HG03060 (cell line): Measurements from ENCODE around the gene RSPH4A.
A peak's percentile ranks its signal among the peaks of the same experiment; 100 is the strongest.
"Not testable (repeated sequence)": the region's sequence is repeated elsewhere in the genome, so short reads cannot be mapped to it uniquely, and the experiment has no call there.

Experiments
- ATAC-seq: cut with Tn5 transposase; IDR thresholded peaks from one replicate; pipeline ENCODE4 v1.9.1; 2021; ENCODE audit warnings: low read depth, moderate number of reproducible peaks; ENCODE audit not compliant: unreplicated experiment

RSPH4A gene

DNA sequence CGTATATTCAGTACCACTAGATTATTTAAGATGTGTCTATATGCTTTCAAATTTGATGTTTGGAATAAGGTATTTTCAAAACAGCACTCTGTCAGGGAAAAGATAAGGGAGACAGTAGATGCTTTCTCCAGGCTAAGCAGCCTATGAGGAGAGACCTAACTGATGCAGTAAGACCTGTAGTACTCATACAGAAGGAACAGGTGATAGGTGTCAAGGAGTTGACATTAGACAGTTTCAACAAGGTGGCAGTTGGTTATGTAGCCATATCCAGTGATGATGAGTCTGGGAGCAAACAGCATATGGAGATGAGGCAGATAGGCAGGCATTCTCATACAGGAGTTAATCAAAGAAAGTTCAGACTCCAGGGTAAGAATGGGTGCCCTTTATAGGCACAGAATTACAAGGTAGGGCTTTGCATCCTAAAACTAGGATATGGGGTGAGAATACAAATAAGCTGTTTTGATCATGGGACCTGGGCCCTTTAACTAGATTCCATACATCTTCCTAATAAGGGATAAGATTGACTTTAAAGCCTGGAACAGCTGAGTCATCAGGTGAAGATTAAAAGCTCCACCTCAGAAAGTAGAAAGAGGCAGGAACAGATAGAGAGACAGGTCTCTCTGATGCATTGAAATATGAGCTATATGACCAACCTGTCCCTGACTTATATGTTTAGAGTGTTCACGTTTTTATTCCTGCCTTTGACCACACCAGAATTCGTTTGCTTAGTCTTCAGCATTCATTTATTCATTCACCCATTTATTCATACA, 7.9 kb downstream of the RSPH4A start:
- ATAC-seq, result no peak

DNA sequence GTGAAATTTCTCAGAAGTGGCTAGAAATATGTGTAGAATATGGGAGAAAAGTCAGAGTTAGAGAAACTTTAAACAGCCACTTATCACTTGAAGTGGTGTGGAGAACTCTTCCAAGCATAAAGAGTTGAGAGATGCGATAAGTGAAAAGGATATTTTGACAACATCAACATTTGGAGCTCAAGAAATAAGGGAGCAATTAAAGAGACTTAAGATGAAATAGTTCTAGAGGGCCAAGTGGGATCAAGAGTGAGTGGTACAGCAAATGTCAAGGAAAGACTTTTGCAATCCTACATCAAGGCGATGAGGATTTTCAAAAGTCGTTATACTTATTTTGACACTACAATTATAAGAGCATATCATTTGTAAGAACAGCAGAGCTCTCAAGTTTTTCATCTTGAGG, 9.6 kb downstream of the RSPH4A start:
- ATAC-seq, result no peak

DNA sequence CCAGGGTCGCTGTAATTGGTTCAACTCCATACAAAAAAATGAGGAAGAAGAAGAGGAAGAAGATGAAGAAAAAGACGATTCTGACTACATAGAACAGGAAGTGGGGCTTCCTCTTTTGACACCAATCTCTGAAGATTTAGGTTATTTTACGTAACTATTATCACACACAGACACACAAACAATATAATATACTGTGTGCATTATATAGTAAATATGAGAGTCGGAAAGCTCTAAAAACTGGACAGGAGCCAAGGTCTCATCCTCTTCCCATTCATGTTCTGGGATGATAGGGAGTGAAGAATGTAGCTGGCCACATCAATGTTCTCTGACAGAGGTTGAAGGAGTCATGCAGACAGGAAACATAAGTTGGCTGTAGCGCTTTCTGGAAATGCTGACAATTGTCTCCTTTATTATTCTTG, 13.3 kb downstream of the RSPH4A start:
- no peak for ATAC-seq

DNA sequence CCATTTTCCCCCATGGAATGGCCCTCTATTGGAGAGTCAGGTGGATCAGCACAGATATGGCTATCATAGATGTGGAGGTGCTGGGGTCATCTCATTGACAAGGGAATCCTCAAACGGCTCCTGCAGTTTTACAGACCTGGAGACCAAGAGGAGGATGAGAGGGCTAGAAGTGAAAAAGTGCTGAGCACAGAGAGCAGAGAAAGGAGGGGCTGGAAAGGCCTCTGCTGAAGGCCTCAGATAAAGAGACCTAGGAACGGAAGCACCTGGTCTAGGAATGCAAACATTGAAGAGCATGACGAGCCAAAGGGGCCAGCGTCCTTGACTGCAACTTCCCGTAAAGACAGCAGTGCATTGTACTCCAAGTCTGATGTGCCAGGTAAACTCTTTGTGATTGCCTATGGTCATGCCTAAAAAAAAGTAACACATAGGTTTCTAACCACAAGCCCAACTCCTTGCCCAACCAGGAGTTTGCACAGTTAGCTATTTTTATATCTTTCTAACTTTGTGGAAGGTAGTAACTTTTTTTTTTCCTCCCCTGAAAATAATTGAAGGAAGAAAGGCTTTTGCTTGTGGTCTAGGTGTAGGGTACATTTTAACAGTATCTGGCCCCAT, 15.2 kb downstream of the RSPH4A start:
- no peak for ATAC-seq

DNA sequence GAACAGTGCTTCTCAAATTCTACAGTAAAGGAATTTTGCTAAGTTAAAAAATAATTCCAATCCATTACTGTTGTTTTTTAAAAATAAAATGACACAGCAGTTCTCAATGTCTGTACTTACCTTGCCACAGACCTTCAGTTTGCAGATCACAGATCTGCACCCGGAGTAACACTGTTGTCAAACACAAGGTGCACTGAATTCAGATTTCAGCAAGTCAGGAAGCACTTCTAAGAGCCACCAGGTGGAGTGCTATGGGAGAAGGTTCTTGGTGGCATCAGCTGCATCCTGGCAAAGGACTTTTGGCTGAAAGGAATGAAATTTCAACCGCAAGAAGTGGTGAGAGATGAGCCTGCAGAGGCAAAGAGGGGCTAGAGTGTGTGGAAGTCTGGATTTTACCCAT, 17.4 kb downstream of the RSPH4A start:
- no peak for ATAC-seq

DNA sequence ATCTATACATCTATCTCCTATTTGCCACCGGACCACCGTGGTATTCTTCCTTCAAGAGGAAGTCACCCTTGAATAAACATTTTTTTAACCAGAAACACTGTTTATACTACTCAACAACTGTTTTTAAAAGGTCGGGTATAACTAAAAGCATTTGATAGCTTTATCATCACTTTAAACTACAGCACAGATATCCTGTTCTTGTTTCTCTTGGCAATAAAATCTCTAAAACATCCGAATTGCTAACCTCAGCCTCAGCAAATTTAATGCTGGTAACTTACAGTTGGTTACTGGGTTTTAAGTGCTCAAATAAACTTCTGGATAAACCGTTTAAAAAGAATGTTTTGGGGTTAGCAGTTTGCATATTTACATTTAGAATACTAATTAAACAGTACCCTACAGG, 31.9 kb downstream of the RSPH4A start:
- no peak for ATAC-seq

DNA sequence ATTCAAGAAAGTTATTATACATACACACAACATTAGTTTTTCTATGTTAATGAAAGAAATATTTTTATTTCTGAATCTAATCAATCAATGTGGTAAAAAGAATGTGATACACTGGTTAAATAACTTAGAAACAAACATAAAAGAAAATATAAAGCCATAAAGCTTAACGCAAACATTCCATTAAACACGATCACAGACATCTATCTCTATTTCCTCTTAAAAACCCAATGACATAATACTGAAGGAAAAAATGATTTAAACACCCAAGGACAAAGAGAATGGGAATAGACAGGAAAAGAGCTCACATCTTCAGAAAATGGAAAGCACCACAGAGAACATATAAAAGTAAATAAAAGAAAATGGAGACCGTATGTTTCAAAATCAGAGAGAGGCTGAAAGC, 32.9 kb downstream of the RSPH4A start:
- no peak for ATAC-seq

DNA sequence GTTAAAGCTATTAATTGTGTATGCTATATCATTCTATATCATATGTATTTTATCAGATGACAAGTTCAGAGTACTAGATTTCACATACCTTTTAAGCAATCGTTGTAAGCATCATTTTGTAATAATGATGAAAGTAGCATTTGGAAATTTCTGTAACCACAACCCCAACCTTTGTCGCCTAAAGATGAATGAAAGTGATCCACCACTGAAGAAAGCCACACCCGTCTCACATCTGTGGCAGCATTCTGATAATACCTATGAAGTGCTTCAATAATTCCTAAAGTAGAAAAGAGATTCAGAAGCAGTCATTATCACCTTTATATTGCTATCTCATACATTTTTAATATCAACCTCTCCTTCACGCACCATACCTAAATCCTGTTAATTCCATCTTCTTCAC, 35.6 kb downstream of the RSPH4A start:
- ATAC-seq, result no peak

DNA sequence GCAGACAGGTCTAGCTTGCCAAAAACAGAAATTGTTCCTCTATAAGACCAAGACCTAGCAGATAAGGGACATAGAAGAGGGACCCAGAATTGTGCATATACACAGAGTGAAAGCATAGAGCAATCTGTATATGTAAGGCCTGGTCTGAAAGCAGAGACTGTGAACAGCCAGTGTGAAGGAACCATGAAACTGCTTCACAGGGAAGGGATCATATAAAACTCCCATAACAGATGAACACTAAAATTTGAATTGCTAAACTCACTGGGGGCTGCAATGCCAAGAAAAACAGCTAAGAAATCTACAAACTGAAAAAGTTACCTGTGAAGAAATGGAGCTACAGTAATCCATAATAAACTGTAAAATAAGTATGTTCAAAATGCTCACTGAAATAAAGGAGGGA, 45.3 kb downstream of the RSPH4A start:
- ATAC-seq, result no peak

DNA sequence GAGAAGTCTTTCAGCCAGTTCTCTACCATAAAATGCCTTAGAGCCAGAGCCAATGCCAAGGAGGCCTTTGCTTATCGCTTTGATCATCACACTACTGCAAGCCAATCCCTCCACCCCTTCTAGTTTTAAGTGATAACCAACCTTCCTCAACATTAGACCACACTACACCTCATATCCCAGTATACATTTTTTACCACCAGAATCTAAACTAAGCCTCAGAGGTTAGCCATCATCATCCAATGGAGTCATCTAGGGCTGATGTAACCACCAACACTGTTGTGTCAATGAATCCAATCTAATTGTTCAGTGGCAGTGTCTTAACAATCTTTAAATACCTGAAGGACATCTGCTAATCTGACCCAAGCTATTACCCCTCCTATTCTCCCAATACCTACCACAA, 45.9 kb downstream of the RSPH4A start:
- ATAC-seq, result no peak

DNA sequence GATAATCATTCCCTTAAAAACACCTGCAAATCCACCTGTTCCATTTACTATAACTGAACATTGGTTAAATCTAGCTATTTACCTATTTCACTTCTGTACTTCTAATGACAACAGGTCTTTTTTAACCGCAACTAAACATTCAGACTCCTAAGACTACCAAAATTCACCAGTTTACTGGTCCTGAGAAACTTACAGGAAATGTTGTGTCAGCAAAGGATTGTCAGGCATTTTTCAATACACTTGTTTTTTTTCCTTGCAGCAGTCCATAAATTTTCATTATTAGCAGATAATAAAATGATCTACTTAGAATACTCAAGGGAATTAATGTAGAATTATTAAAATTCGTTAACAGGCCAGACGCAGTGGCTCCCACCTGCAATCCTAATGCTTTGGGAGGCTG, 47.0 kb downstream of the RSPH4A start:
- ATAC-seq, result no peak

DNA sequence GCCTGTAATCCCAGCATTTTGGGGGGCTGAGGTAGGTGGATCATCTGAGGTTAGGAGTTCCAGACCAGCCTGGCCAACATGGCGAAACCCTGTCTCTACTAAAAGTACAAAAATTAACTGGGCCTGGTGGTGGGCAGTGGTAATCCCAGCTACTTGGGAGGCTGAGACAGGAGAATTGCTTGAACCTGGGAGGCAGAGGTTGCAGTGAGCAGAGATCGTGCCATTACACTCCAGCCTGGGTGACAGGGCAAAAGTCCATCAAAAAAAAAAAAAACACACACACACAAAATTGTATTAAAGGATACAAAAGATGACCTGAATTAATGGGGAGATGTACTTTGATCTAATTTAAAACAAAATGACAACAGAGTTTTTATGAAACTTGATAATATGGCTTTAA, 47.9 kb downstream of the RSPH4A start:
- not testable (repeated sequence) for ATAC-seq

DNA sequence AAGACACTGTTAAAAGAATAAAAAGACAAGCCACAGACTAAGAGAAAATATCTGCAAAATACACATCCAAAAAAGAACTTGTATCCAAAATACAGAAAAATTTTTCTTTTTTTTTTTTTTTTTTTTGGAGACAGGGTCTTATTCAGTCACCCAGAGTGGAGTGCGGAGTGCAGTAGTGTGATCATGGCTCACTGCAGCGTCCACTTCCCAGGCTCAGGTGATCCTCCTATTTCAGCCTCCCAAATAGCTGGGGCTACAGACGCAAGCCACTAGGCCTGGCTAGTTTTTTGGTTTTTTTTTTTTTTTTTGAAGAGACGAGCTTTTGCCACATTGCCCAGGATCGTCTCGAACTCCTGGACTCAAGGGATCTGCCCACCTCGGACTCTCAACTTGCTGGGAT, 49.2 kb downstream of the RSPH4A start:
- no peak for ATAC-seq

DNA sequence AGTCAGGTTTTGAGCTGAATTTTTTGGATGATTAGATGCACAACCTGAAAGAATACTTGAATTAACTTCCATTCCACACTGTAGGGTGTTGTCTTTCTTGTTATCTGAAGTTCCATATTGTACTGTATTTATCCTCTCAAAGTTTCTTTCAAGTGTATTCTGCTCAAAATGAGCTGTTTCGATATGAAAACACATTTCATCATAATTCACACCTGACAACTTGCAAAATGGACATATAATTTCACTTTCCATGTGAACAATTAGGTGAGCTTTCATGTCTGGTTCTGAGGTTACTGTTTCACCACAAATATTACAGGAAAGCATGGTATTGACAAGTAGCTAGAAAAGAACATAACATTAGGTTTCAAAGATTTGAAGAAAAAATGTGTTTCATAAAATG, 50.6 kb downstream of the RSPH4A start:
- peak; percentile 45 for ATAC-seq

DNA sequence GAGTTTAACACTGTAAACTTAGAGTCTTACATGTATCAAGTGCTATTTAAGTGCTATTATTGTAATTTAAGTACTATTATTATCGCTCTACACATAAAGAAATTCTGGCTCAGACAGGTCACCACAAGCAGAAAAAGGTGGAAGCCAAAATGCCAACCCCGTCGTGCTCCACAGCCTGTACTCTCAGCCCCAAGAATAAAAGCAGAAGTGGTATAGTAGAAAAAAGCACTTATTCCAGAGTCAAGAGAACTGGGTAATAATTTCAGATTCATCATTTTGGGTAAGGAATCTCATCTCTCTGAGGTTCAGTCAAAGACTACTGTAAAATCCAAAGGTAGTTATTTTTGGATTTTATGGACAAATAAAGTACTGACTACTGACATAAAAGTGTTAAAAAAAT, 51.3 kb downstream of the RSPH4A start:
- no peak for ATAC-seq

DNA sequence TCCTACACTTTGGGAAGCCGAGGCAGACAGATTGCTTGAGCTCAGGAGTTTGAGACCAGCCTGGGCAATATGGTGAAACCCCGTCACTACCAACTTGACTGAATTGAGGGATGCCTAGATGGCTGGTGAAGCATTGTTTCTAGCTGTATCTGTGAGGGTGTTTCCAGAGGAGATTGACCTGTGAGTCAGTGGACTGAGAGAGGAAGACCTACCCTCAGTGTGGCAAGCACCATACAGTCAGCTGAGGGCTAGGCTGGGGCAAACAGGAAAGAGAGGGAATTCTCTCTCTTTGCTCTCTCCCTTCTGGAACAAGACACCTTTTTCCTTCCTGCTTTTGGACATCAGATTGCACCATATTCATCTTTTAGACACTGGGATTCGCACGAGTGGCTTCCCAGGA, 56.0 kb downstream of the RSPH4A start:
- no peak for ATAC-seq

DNA sequence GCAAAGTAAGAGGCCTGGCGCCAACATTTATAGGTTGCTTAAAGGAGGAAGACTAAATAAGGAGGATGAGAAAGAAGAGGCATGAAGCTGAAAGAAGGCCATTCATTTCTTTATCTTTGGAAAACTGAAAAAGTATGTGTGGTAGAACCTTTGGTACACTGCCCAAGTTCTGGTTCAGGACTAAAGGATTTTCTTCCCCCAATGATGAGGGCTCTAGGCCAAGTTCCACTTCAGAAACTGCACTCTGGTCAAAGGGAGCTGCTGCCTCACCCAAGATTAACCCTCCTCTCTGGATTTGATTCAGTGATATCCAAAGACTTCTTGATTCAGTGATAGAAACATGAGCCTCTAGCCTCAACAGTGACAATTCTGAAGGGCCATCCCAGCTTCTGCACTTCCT, 59.7 kb downstream of the RSPH4A start:
- ATAC-seq, result no peak

DNA sequence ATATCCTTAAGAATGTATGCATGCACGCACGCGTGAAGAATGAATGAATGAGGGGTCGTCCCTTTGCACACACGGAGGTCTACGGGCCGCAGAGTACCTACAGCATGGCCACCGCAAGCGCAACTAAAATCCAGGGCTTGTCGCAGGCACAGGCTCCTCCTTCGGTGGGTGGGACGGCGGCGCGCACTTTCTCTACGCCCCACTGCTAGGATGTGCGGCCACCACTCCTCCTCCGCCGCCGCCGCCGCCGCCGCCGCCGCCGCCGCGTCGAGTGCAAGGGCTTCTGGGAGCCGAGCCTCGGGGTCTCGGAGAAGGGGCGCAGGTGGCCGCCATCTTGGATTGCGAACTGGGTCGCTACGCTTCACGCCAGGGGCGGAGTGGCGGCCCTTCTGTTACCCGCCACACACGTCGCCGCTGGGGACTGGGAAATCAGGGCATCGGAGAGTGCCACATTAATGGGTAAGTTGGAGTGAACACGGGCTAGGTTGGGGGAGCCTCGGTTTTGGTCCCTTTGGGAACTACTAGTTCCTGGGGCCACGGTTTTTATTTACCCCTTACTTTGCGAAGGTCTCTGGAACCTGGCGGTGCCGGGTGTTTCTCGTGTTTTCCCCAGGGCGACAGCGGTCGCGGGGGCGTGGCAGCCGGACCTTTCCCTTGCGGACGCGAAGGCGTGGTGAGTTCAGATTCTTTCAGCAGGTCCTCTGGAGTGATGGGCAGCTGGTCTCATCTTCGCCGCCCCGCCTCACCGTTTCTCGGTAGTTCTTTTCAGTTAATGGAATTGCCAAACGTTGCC, 64.8 kb downstream of the RSPH4A start, which contains the start of gene KPNA5:
KPNA5 (plus strand) TSS at position 332 of the 793 bp plus-strand sequence; CDS start at position 456, 124 bp downstream.
- peak; percentile 84 for ATAC-seq

DNA sequence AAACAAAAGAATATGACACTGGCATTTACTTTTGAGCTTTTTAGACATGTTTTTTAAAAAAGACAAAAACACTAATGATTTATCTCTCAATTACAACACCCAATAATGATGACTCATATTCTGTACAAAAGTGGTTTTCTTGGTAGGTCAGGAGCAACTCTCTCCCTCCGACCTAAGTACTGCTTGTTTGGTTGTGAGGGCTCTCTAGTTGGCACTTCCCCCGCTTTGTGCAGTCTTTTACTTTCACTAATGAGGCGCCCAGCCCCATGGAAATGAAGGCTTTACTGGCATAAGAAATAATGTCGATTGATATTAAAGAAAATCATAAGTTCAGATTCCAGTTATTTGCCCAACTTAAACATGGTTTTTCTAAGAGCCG, 66.0 kb downstream of the RSPH4A start:
- peak; percentile 32 for ATAC-seq
